ENCODE data around the gene IL23R. TPM values are rescaled to one million over a fixed set of nuclear protein-coding genes. Genes with fewer than 3 reads are reported as not detected.

IL23R gene
- total RNA-seq, 2 donors from 2014 or later = 0.26 TPM; not detected in 1

GRCh38 chr1:67126111-67126746 lies 40.0 kb upstream of the IL23R start:
- intact Hi-C loops (cut with DNase I) = no loop called here
- no peak for ATAC-seq
- no peak for DNase-seq
- Histone ChIP-seq H3K27ac (no peak overlapping the region), H3K36me3 (replicated peaks in 1 of 2; ENCODE audit: insufficient read depth in 1 of 2, low read depth in 2 of 2) (no peaks in the 10 kb centered on the region), H3K4me1 (peaks cover 11% of the 10 kb centered on the region), H3K4me3 (no peak overlapping the region), H3K27me3 (no peaks in the 10 kb centered on the region), H3K9me3 (no peaks in the 10 kb centered on the region)
- WGBS, 2 donors = 67 to 73% methylated on average over 5 of the region's 5 CpGs
- no peak for TF ChIP-seq POLR2A (IDR thresholded peaks at IDR 0.05)
- TF ChIP-seq, protein P1, sequence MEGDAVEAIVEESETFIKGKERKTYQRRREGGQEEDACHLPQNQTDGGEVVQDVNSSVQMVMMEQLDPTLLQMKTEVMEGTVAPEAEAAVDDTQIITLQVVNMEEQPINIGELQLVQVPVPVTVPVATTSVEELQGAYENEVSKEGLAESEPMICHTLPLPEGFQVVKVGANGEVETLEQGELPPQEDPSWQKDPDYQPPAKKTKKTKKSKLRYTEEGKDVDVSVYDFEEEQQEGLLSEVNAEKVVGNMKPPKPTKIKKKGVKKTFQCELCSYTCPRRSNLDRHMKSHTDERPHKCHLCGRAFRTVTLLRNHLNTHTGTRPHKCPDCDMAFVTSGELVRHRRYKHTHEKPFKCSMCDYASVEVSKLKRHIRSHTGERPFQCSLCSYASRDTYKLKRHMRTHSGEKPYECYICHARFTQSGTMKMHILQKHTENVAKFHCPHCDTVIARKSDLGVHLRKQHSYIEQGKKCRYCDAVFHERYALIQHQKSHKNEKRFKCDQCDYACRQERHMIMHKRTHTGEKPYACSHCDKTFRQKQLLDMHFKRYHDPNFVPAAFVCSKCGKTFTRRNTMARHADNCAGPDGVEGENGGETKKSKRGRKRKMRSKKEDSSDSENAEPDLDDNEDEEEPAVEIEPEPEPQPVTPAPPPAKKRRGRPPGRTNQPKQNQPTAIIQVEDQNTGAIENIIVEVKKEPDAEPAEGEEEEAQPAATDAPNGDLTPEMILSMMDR (IDR thresholded peaks at IDR 0.05) = no peak

DNA sequence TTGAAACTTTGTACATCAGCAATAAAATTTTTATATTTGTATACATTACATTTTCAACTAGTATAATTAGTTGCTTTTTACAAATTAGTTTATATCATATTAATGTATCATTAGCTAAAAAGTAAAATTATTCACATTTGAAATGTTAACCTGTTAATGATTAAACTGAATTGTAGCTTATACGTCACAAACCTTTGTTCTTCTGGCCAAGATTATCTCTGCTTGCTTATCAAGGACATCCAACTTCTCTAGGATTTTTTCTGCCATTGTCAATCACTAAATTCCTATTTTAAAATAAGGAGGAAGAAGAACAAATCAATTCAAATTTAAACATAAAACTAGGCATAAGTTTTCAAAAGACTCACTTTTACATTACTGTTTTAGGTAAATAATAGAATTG lies 39.3 kb upstream of the IL23R start:
- WGBS, 2 donors = 17 to 23% methylated on average over 1 of the region's 1 CpG
- Histone ChIP-seq H3K4me3 (no peak overlapping the region), H3K36me3 (replicated peaks in 1 of 2; ENCODE audit: insufficient read depth in 1 of 2, low read depth in 2 of 2) (no peaks in the 10 kb centered on the region), H3K4me1 (peaks cover 11% of the 10 kb centered on the region), H3K9me3 (no peaks in the 10 kb centered on the region), H3K27me3 (no peaks in the 10 kb centered on the region), H3K27ac (no peak overlapping the region)
- no peak for DNase-seq
- intact Hi-C loops (cut with DNase I) = no loop called here
- TF ChIP-seq POLR2A (IDR thresholded peaks at IDR 0.05) = no peak
- TF ChIP-seq, protein P1 (IDR thresholded peaks at IDR 0.05) = no peak
- ATAC-seq = no peak

- no peak overlapping the region for H3K27ac ChIP-seq
- ATAC-seq (no peak), DNase-seq (no peak)
- H3K36me3 ChIP-seq (replicated peaks in 1 of 2; ENCODE audit: insufficient read depth in 1 of 2, low read depth in 2 of 2) = no peaks in the 10 kb centered on the region
- no peak overlapping the region for H3K4me3 ChIP-seq
- no peaks in the 10 kb centered on the region for H3K27me3 ChIP-seq
- peaks cover 8% of the 10 kb centered on the region for H3K4me1 ChIP-seq
- intact Hi-C loops (cut with DNase I) = no loop called here
- H3K9me3 ChIP-seq = no peaks in the 10 kb centered on the region
- no peak for TF ChIP-seq POLR2A (IDR thresholded peaks at IDR 0.05)
- TF ChIP-seq, protein P1 (IDR thresholded peaks at IDR 0.05) = no peak
- WGBS, 2 donors = 51% methylated on average over 2 of the region's 2 CpGs
Observed at GRCh38 chr1:67130673-67131072, 35.6 kb upstream of the IL23R start.

DNA sequence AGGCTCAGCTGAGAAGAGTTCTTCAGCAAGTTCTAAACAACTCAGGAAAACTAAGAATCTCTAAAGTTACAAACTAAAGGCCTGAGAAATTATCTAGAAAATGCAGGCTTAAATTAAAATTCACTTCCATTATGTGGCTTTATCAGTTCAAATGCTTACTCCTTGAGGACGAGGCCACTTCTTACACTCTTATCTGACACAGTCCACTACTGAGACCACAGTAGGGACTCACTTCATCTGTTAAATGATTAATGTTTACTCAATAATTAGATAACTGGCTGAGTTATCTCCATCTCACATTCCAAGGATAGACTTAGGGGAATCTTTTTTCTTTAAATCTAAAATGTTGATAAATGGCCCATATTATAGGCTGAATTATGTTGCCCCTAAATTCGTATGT lies 33.1 kb upstream of the IL23R start:
- Histone ChIP-seq H3K27me3 (no peaks in the 10 kb centered on the region), H3K9me3 (no peaks in the 10 kb centered on the region), H3K4me1 (peaks cover 5% of the 10 kb centered on the region), H3K4me3 (no peak overlapping the region), H3K36me3 (replicated peaks in 1 of 2; ENCODE audit: insufficient read depth in 1 of 2, low read depth in 2 of 2) (no peaks in the 10 kb centered on the region), H3K27ac (no peak overlapping the region)
- ATAC-seq (no peak), DNase-seq (no peak)
- no peak for TF ChIP-seq POLR2A (IDR thresholded peaks at IDR 0.05)
- TF ChIP-seq, protein P1 (IDR thresholded peaks at IDR 0.05) = no peak
- WGBS, 2 donors = 68 to 73% methylated on average over 2 of the region's 2 CpGs
- intact Hi-C loops (cut with DNase I) = no loop called here

GRCh38 chr1:67134695-67135094 lies 31.6 kb upstream of the IL23R start, which contains the start of gene C1orf141:
Gene C1orf141 (minus strand): TSS chr1:67134970. CDS start chr1:67127240, 7,730 bp downstream.
- H3K4me1 ChIP-seq = peaks cover 19% of the 10 kb centered on the region
- intact Hi-C loops (cut with DNase I) = no loop called here
- H3K4me3 ChIP-seq = no peak within 1 kb of the TSS
- no peaks in the 10 kb centered on the region for H3K9me3 ChIP-seq
- no peak within 1 kb of the TSS for H3K27ac ChIP-seq
- ATAC-seq (no peak), DNase-seq (peak in 3 of 4 donors; percentile 21 to 55 (median 32))
- 30 to 40% methylated on average over 28 of the region's 28 CpGs for WGBS, 2 donors
- H3K27me3 ChIP-seq = no peaks in the 10 kb centered on the region
- TF ChIP-seq, protein P1 (IDR thresholded peaks at IDR 0.05) = no peak
- no peak for TF ChIP-seq POLR2A (IDR thresholded peaks at IDR 0.05)
- no peaks in the 10 kb centered on the region for H3K36me3 ChIP-seq (replicated peaks in 1 of 2; ENCODE audit: insufficient read depth in 1 of 2, low read depth in 2 of 2)
